Endothelial cell of umbilical vein (primary cell): ENCODE results near the gene CYP3A5. TPM values are rescaled to one million over a fixed set of nuclear protein-coding genes. Genes with fewer than 3 reads are reported as not detected.

Experiments used
- BruUV-seq: library from RNA; stranded (reverse); fragments of 400-500 nt; replicated peaks from 2 replicates; lab custom pipeline; 2021; lab: Mats Ljungman, UMichigan
- CTCF ChIA-PET: fragments of 300-600, 350-600 bp; sonication (Branson Sonifier 250); formaldehyde crosslinking; loops from one replicate; lab custom pipeline; 2021; ENCODE audit warnings: antibody characterized with exemption, inconsistent platforms; lab: Charles Lee
- POLR2A ChIA-PET: fragments of 300-600, 350-600 bp; sonication (Branson Sonifier 250); formaldehyde crosslinking; loops from one replicate; lab custom pipeline; 2021; ENCODE audit warnings: antibody characterized with exemption, inconsistent platforms; lab: Charles Lee
- DNase-seq: peaks from one replicate; pipeline ENCODE4 v3.0.0-alpha.2; 2011; ENCODE audit warnings: low read depth, low spot score
- FAIRE-seq: peaks from 2 replicates; lab custom pipeline; 2011; peaks lifted over from hg19 to GRCh38; lab: Jason Lieb, UNC
- H2AFZ ChIP-seq: 2 replicates; pipeline ENCODE4 v1.6.0; 2012; ENCODE audit warnings: low read depth, low read length, control low read depth, inconsistent platforms
- H3K27ac ChIP-seq: 2 replicates; pipeline ENCODE4 v1.5.1; 2011; ENCODE audit warnings: low read depth, mild to moderate bottlenecking, control low read depth, low read length, moderate library complexity; ENCODE audit not compliant: insufficient read depth
- H3K27me3 ChIP-seq, 2 experiments: 2 replicates each; pipeline versions ENCODE4 v1.6.0 to v1.6.1; 2011; ENCODE audit warnings: low read length in 2 of 2, mixed read lengths in 1 of 2; ENCODE audit not compliant: control insufficient read depth in 2 of 2, insufficient read depth in 2 of 2
- H3K36me3 ChIP-seq, 2 experiments: 2 replicates in 1 of 2; 3 replicates in 1 of 2; pipeline ENCODE4 v1.5.1; 2011; ENCODE audit warnings: low read length in 2 of 2, mild to moderate bottlenecking in 1 of 2, moderate library complexity in 1 of 2; ENCODE audit not compliant: control insufficient read depth in 2 of 2, insufficient read depth in 2 of 2; ENCODE audit errors: extremely low read depth in 1 of 2
- H3K4me1 ChIP-seq: 3 replicates; pipeline ENCODE4 v1.5.1; 2011; ENCODE audit warnings: mild to moderate bottlenecking, low read length; ENCODE audit not compliant: control insufficient read depth, insufficient read depth; ENCODE audit errors: extremely low read depth
- H3K4me2 ChIP-seq: 2 replicates; pipeline ENCODE4 v1.6.1; 2011; ENCODE audit warnings: low read length, control low read depth, mixed read lengths; ENCODE audit not compliant: insufficient read depth
- H3K4me3 ChIP-seq, 3 experiments: fragments of 200-600 bp in 1 of 3; sonication (generic), shearing (Covaris generic) in 1 of 3; replicated peaks in 1 of 3; 2 replicates each; pipeline ENCODE4 v1.5.1; 2011 to 2016; ENCODE audit warnings: control low read depth in 3 of 3, low read length in 3 of 3, mild to moderate bottlenecking in 2 of 3, inconsistent platforms in 1 of 3, low read depth in 1 of 3, moderate library complexity in 1 of 3; ENCODE audit not compliant: insufficient read depth in 1 of 3
- H3K79me2 ChIP-seq: 2 replicates; pipeline ENCODE4 v1.6.0; 2012; ENCODE audit warnings: low read length, inconsistent platforms; ENCODE audit not compliant: control insufficient read depth, insufficient read depth
- H3K9ac ChIP-seq: replicated peaks from 2 replicates; pipeline ENCODE3; 2011; ENCODE audit warnings: low read length, control low read depth; ENCODE audit not compliant: insufficient read depth; ENCODE audit errors: extremely low read depth
- H3K9me1 ChIP-seq: replicated peaks from 3 replicates; pipeline ENCODE4 v1.6.0; 2011; ENCODE audit warnings: mild to moderate bottlenecking, low read length; ENCODE audit not compliant: control insufficient read depth, insufficient read depth; ENCODE audit errors: extremely low read depth
- H3K9me3 ChIP-seq: replicated peaks from 2 replicates; pipeline ENCODE4 v1.5.1; 2012; ENCODE audit warnings: low read length, inconsistent platforms; ENCODE audit not compliant: control insufficient read depth, insufficient read depth
- H4K20me1 ChIP-seq: replicated peaks from 2 replicates; pipeline ENCODE3; 2011; ENCODE audit warnings: mild to moderate bottlenecking, low read length; ENCODE audit not compliant: control insufficient read depth, insufficient read depth; ENCODE audit errors: extremely low read depth
- FOS ChIP-seq: IDR thresholded peaks from 2 replicates; pipeline ENCODE4 v1.6.1; 2011; ENCODE audit warnings: mild to moderate bottlenecking, low read length, moderate library complexity, borderline replicate concordance; ENCODE audit not compliant: insufficient read depth
- JUN ChIP-seq: IDR thresholded peaks from 2 replicates; pipeline ENCODE4 v1.6.1; 2011; ENCODE audit warnings: borderline replicate concordance, low read depth; ENCODE audit not compliant: insufficient read length, insufficient read depth
- POLR2AphosphoS5 ChIP-seq: IDR thresholded peaks from 2 replicates; pipeline ENCODE4 v1.6.1; 2012; ENCODE audit warnings: low read depth, mild to moderate bottlenecking, control low read depth, low read length, moderate library complexity; ENCODE audit not compliant: insufficient read depth
- dilution Hi-C: fragments of 300-500 bp; cut with MboI; formaldehyde crosslinking; loops from one replicate; pipeline ENCODE4 v1.15.0; 2019; ENCODE audit warnings: low sequenced_read_pairs; ENCODE audit not compliant: extremely low pct_ligation_motif_present
- intact Hi-C: fragments of 100-400 bp; cut with micrococcal nuclease; formaldehyde crosslinking; loops from one replicate; pipeline ENCODE4 v1.10.0; 2022
- polyA plus RNA-seq, 4 experiments: library from polyadenylated mRNA; depleted of rRNA in 3 of 4; stranded (reverse) in 3 of 4; unstranded in 1 of 4; fragments of >200 nt; gene quantifications; 2 replicates each; pipeline versions ENCODE4 v1.2.1 to v1.2.3, GENCODE V29; 2011 to 2012; ENCODE audit warnings: missing spikeins in 1 of 4
- total RNA-seq: library from RNA; stranded (reverse); gene quantifications from 2 replicates; pipeline ENCODE4 v1.2.3, GENCODE V29; 2021
- TF ChIP-seq, protein P1 (sequence below), 2 donors: IDR thresholded peaks; 1 replicate in 1 of 2; 2 replicates in 1 of 2; pipeline ENCODE4 v1.5.1; 2011; ENCODE audit warnings: low read length in 2 of 2, mild to moderate bottlenecking in 2 of 2, moderate library complexity in 2 of 2, control low read depth in 1 of 2, inconsistent platforms in 1 of 2, low read depth in 1 of 2; ENCODE audit not compliant: insufficient read depth in 1 of 2; ENCODE audit errors: extremely low read depth in 1 of 2
- TF ChIP-seq, protein P2 (sequence below): IDR thresholded peaks from 2 replicates; pipeline ENCODE4 v1.6.1; 2011; ENCODE audit not compliant: insufficient read depth, insufficient read length

Gene CYP3A5
- total and polyA plus RNA-seq, 2 donors (not counting 3 experiments of a cell fraction or from before 2014, with no cell fraction given): not detected

DNA sequence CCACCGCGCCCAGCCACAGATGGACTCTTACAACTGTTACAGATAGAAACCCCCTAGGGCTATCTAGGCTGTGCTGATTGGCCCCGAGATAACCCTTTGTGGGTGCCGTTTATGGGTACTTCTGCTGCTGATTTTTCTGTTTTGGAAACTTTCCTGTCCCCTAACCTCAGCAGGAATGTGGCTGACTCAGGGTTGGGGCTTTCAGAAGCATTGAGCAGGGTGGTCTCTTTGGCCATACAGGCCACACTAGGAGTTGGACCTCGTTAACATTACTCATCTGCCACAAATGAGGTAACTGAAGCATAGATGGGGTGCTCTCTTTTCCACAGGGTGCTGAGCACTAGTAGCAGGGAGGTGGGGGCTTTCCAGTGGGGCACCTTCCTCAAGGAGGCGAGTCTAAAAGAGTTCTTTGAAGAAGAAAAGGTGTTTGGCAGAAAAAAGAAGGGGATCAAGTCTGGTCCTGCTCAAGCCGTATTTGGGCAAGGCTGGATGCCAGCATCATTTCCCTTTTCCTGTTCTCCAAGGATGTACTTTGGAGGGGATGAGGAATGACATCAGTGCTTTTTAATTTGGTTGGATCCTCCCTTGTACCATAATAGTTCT is 56.6 kb downstream of the CYP3A5 start:
- peaks cover 24 to 59% of the 10 kb centered on the region in 2 experiments for H3K36me3 ChIP-seq
- POLR2A ChIA-PET: no interaction called here
- no TSS peak for BruUV-seq
- H3K27me3 ChIP-seq: no peaks in the 10 kb centered on the region
- no peak overlapping the region for H3K4me3 ChIP-seq
- no peak for TF ChIP-seq POLR2AphosphoS5
- no peak for TF ChIP-seq JUN
- DNase-seq: no peak
- H3K9me1 ChIP-seq: no peaks in the 10 kb centered on the region
- H4K20me1 ChIP-seq: no peaks in the 10 kb centered on the region
- no peak overlapping the region for H3K27ac ChIP-seq
- H3K4me2 ChIP-seq: no peak overlapping the region
- CTCF ChIA-PET: no interaction called here
- H3K79me2 ChIP-seq: no peaks in the 10 kb centered on the region
- dilution Hi-C loops (no loop called here), intact Hi-C loops (no loop called here)
- FAIRE-seq: no peak
- no peak overlapping the region for H2AFZ ChIP-seq
- H3K9ac ChIP-seq: no peak overlapping the region
- H3K9me3 ChIP-seq: no peaks in the 10 kb centered on the region
- no peaks in the 10 kb centered on the region for H3K4me1 ChIP-seq

DNA sequence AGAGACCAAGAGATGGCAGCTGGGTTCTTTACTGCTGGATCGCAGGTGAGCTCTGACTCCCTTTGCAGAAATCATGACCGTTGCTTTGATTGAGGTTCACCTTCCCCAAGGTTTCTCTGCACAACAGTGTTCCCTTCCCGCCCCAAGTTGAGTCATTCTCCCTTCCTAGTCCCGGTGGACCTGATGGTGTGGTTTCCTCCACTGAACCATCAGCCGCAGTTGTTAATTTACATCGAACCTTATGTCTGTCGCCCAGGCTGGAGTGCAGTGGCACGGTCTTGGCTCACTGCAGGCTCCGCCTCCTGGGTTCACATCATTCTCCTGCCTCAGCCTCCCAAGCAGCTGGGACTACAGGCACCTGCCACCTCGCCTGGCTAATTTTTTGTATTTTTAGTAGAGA is 57.2 kb downstream of the CYP3A5 start:
- Histone ChIP-seq H3K27ac (no peak overlapping the region), H3K4me2 (no peak overlapping the region), H3K79me2 (peaks cover 5% of the 10 kb centered on the region), H3K9me1 (no peaks in the 10 kb centered on the region), H4K20me1 (no peaks in the 10 kb centered on the region), H2AFZ (no peak overlapping the region), H3K36me3 (peaks cover 23 to 59% of the 10 kb centered on the region in 2 experiments), H3K4me1 (peaks cover 5% of the 10 kb centered on the region), H3K9ac (no peak overlapping the region), H3K27me3 (no peaks in the 10 kb centered on the region), H3K9me3 (no peaks in the 10 kb centered on the region), H3K4me3 (no peak overlapping the region)
- ChIA-PET POLR2A (no interaction called here), CTCF (no interaction called here)
- DNase-seq: no peak
- dilution Hi-C loops (no loop called here), intact Hi-C loops (no loop called here)
- FAIRE-seq: no peak
- TF ChIP-seq POLR2AphosphoS5 (no peak), FOS (no peak)
- TF ChIP-seq, protein P1, sequence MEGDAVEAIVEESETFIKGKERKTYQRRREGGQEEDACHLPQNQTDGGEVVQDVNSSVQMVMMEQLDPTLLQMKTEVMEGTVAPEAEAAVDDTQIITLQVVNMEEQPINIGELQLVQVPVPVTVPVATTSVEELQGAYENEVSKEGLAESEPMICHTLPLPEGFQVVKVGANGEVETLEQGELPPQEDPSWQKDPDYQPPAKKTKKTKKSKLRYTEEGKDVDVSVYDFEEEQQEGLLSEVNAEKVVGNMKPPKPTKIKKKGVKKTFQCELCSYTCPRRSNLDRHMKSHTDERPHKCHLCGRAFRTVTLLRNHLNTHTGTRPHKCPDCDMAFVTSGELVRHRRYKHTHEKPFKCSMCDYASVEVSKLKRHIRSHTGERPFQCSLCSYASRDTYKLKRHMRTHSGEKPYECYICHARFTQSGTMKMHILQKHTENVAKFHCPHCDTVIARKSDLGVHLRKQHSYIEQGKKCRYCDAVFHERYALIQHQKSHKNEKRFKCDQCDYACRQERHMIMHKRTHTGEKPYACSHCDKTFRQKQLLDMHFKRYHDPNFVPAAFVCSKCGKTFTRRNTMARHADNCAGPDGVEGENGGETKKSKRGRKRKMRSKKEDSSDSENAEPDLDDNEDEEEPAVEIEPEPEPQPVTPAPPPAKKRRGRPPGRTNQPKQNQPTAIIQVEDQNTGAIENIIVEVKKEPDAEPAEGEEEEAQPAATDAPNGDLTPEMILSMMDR (IDR thresholded peaks at IDR 0.05; ENCODE audit: extremely low read depth in 1 of 2, insufficient read depth in 1 of 2, low read depth in 1 of 2, low read length in 2 of 2): no peak
- TF ChIP-seq, protein P2, sequence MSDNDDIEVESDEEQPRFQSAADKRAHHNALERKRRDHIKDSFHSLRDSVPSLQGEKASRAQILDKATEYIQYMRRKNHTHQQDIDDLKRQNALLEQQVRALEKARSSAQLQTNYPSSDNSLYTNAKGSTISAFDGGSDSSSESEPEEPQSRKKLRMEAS: no peak
- no TSS peak for BruUV-seq
